NT2/D1 (cell line): ENCODE data around the gene SMCHD1.

Source experiments
- DNase-seq: peaks from one replicate; pipeline ENCODE4 v3.0.0-alpha.2; 2011; ENCODE audit warnings: low read depth, low spot score
- H3K27me3 ChIP-seq: 2 replicates; pipeline ENCODE4 v1.6.0; 2011; ENCODE audit warnings: mild to moderate bottlenecking; ENCODE audit not compliant: insufficient read length, insufficient read depth
- H3K36me3 ChIP-seq: 2 replicates; pipeline ENCODE4 v1.6.1; 2011; ENCODE audit warnings: mild to moderate bottlenecking, low read length, mixed read lengths; ENCODE audit not compliant: insufficient read depth, insufficient read length
- H3K4me1 ChIP-seq: 2 replicates; pipeline ENCODE4 v1.5.1; 2011; ENCODE audit not compliant: insufficient read depth, insufficient read length
- H3K4me3 ChIP-seq: 2 replicates; pipeline ENCODE4 v1.5.1; 2011; ENCODE audit warnings: low read depth; ENCODE audit not compliant: insufficient read length
- H3K9ac ChIP-seq: 2 replicates; pipeline ENCODE4 v1.6.0; 2011; ENCODE audit warnings: low read depth; ENCODE audit not compliant: insufficient read length
- H3K9me3 ChIP-seq: 2 replicates; pipeline ENCODE4 v1.5.1; 2011; ENCODE audit warnings: mild to moderate bottlenecking, low read length; ENCODE audit not compliant: insufficient read depth
- SUZ12 ChIP-seq: IDR thresholded peaks from 2 replicates; pipeline ENCODE4 v1.6.1; 2011; ENCODE audit not compliant: insufficient read length, insufficient read depth; ENCODE audit errors: extremely low read depth
- YY1 ChIP-seq: IDR thresholded peaks from 2 replicates; pipeline ENCODE4 v1.6.1; 2011; ENCODE audit not compliant: insufficient read length, insufficient read depth
- ZNF274 ChIP-seq: IDR thresholded peaks from 2 replicates; pipeline ENCODE4 v1.6.1; 2011; ENCODE audit warnings: mild to moderate bottlenecking, low read depth, low read length

SMCHD1 gene

GRCh38 chr18:2681993-2682603 is 26.6 kb downstream of the SMCHD1 start:
- Histone ChIP-seq H3K4me3 (no peak overlapping the region), H3K9ac (no peak overlapping the region), H3K27me3 (no peaks in the 10 kb centered on the region), H3K9me3 (peaks cover 7% of the 10 kb centered on the region; the same call in 1 of the 2 replicates), H3K4me1 (no peaks in the 10 kb centered on the region), H3K36me3 (peaks cover 17% of the 10 kb centered on the region)
- TF ChIP-seq ZNF274 (no peak), SUZ12 (no peak), YY1 (no peak)
- DNase-seq: no peak

- no peak for DNase-seq
- TF ChIP-seq SUZ12 (no peak), YY1 (no peak), ZNF274 (no peak)
- H3K9ac ChIP-seq: no peak overlapping the region
Measured at GRCh38 chr18:2683055-2683454, 27.5 kb downstream of the SMCHD1 start.

GRCh38 chr18:2686349-2686968 is 30.9 kb downstream of the SMCHD1 start:
- TF ChIP-seq SUZ12 (no peak), YY1 (no peak), ZNF274 (no peak)
- Histone ChIP-seq H3K9ac (no peak overlapping the region), H3K36me3 (peaks cover 19% of the 10 kb centered on the region), H3K9me3 (peaks cover 7% of the 10 kb centered on the region; the same call in 1 of the 2 replicates), H3K4me1 (no peaks in the 10 kb centered on the region), H3K27me3 (no peaks in the 10 kb centered on the region), H3K4me3 (no peak overlapping the region)
- no peak for DNase-seq

More at GRCh38 chr18:2683055-2683454, 27.5 kb downstream of the SMCHD1 start:
- H3K9me3 ChIP-seq: peaks cover 7% of the 10 kb centered on the region; the same call in 1 of the 2 replicates
- no peaks in the 10 kb centered on the region for H3K4me1 ChIP-seq
- H3K4me3 ChIP-seq: no peak overlapping the region
- no peaks in the 10 kb centered on the region for H3K27me3 ChIP-seq
- peaks cover 13% of the 10 kb centered on the region for H3K36me3 ChIP-seq

GRCh38 chr18:2687390-2688001 is 32.0 kb downstream of the SMCHD1 start:
- no peaks in the 10 kb centered on the region for H3K4me1 ChIP-seq
- H3K9ac ChIP-seq: no peak overlapping the region
- no peak for DNase-seq
- peaks cover 26% of the 10 kb centered on the region for H3K36me3 ChIP-seq
- no peak overlapping the region for H3K4me3 ChIP-seq
- H3K9me3 ChIP-seq: peaks cover 7% of the 10 kb centered on the region; the same call in 1 of the 2 replicates
- no peak for TF ChIP-seq YY1
- TF ChIP-seq ZNF274: no peak
- no peak for TF ChIP-seq SUZ12
- no peaks in the 10 kb centered on the region for H3K27me3 ChIP-seq

- Histone ChIP-seq H3K4me3 (no peak overlapping the region), H3K36me3 (peaks cover 43% of the 10 kb centered on the region), H3K9ac (no peak overlapping the region), H3K9me3 (no peaks in the 10 kb centered on the region), H3K27me3 (no peaks in the 10 kb centered on the region), H3K4me1 (no peaks in the 10 kb centered on the region)
- no peak for TF ChIP-seq ZNF274
- no peak for TF ChIP-seq SUZ12
- no peak for TF ChIP-seq YY1
- DNase-seq: no peak
Measured at GRCh38 chr18:2692508-2692907, 37.0 kb downstream of the SMCHD1 start.

- Histone ChIP-seq H3K4me1 (no peaks in the 10 kb centered on the region), H3K27me3 (no peaks in the 10 kb centered on the region), H3K9me3 (no peaks in the 10 kb centered on the region), H3K36me3 (peaks cover 51% of the 10 kb centered on the region), H3K9ac (no peak overlapping the region), H3K4me3 (no peak overlapping the region)
- DNase-seq: no peak
- TF ChIP-seq SUZ12: no peak
- no peak for TF ChIP-seq YY1
- no peak for TF ChIP-seq ZNF274
Measured at GRCh38 chr18:2697184-2697583, 41.7 kb downstream of the SMCHD1 start.

- Histone ChIP-seq H3K27me3 (no peaks in the 10 kb centered on the region), H3K4me1 (no peaks in the 10 kb centered on the region), H3K9me3 (no peaks in the 10 kb centered on the region), H3K9ac (no peak overlapping the region), H3K36me3 (peaks cover 66% of the 10 kb centered on the region), H3K4me3 (no peak overlapping the region)
- no peak for DNase-seq
- TF ChIP-seq ZNF274 (no peak), YY1 (no peak), SUZ12 (no peak)
Measured at GRCh38 chr18:2699001-2699400, 43.5 kb downstream of the SMCHD1 start.
